GM19397 (cell line): Measurements from ENCODE around the gene ENDOV.

Experiments
- ATAC-seq: cut with Tn5 transposase; IDR thresholded peaks from one replicate; pipeline ENCODE4 v1.9.1; 2021; ENCODE audit warnings: mild to moderate bottlenecking, moderate library complexity; ENCODE audit not compliant: unreplicated experiment

ENDOV gene

GRCh38 chr17:80464486-80464885 lies 49.5 kb downstream of the ENDOV start:
- no peak for ATAC-seq

- ATAC-seq: no peak
Observed at GRCh38 chr17:80465327-80465974, 50.5 kb downstream of the ENDOV start.

- no peak for ATAC-seq
Observed at GRCh38 chr17:80466188-80466705, 51.3 kb downstream of the ENDOV start.

- no peak for ATAC-seq
Observed at GRCh38 chr17:80468242-80468641, 53.3 kb downstream of the ENDOV start.

- no peak for ATAC-seq
Observed at GRCh38 chr17:80468781-80469493, 54.0 kb downstream of the ENDOV start.

GRCh38 chr17:80469667-80470066 lies 54.7 kb downstream of the ENDOV start:
- no peak for ATAC-seq

- ATAC-seq: no peak
Observed at GRCh38 chr17:80470603-80471002, 55.6 kb downstream of the ENDOV start.

GRCh38 chr17:80471922-80472321 lies 57.0 kb downstream of the ENDOV start:
- ATAC-seq: no peak

- no peak for ATAC-seq
Observed at GRCh38 chr17:80472996-80473395, 58.0 kb downstream of the ENDOV start.

- no peak for ATAC-seq
Observed at GRCh38 chr17:80473701-80474100, 58.7 kb downstream of the ENDOV start.

GRCh38 chr17:80474231-80474960 lies 59.4 kb downstream of the ENDOV start:
- no peak for ATAC-seq

- ATAC-seq: no peak
Observed at GRCh38 chr17:80474961-80475909, 60.3 kb downstream of the ENDOV start.

GRCh38 chr17:80475910-80476876 lies 61.2 kb downstream of the ENDOV start, which contains the start of gene NPTX1:
TSS of gene NPTX1 (minus strand) at chr17:80476607. CDS start at chr17:80476446, 161 bp downstream.
- no peak for ATAC-seq

- no peak for ATAC-seq
Observed at GRCh38 chr17:80476877-80477646, 62.1 kb downstream of the ENDOV start.

GRCh38 chr17:80477647-80478478 lies 62.9 kb downstream of the ENDOV start:
- ATAC-seq: no peak

GRCh38 chr17:80478487-80479245 lies 63.7 kb downstream of the ENDOV start:
- ATAC-seq: no peak

- no peak for ATAC-seq
Observed at GRCh38 chr17:80479246-80479566, 64.2 kb downstream of the ENDOV start.
